Osteoblast (primary cell): ENCODE data around the gene HS2ST1. TPM values are rescaled to one million over a fixed set of nuclear protein-coding genes. Genes with fewer than 3 reads are reported as not detected.
A peak's percentile ranks its signal among the peaks of the same experiment; 100 is the strongest.
"Not testable (repeated sequence)": the region's sequence is repeated elsewhere in the genome, so short reads cannot be mapped to it uniquely, and the experiment has no call there.

Experiments used
- DNase-seq: peaks from one replicate; pipeline ENCODE4 v3.0.0; 2011; ENCODE audit warnings: low spot score, mixed read lengths; ENCODE audit not compliant: insufficient read length; ENCODE audit errors: missing footprints
- H2AFZ ChIP-seq: 2 replicates; pipeline ENCODE4 v1.6.0; 2011; ENCODE audit warnings: mild to moderate bottlenecking, low read length
- H3K27ac ChIP-seq: 2 replicates; pipeline ENCODE4 v1.5.1; 2011; ENCODE audit warnings: mild to moderate bottlenecking, low read depth, low read length, moderate library complexity
- H3K27me3 ChIP-seq: 2 replicates; pipeline ENCODE4 v1.6.0; 2012; ENCODE audit warnings: mild to moderate bottlenecking, control low read depth, inconsistent platforms, low read length, moderate library complexity; ENCODE audit not compliant: insufficient read depth
- H3K36me3 ChIP-seq: 2 replicates; pipeline ENCODE4 v1.5.1; 2011; ENCODE audit warnings: mild to moderate bottlenecking, low read length, control low read depth, moderate library complexity; ENCODE audit not compliant: insufficient read depth
- H3K4me1 ChIP-seq: 2 replicates; pipeline ENCODE4 v1.5.1; 2011; ENCODE audit warnings: mild to moderate bottlenecking, low read length, control low read depth, moderate library complexity; ENCODE audit not compliant: insufficient read depth
- H3K4me2 ChIP-seq: 2 replicates; pipeline ENCODE4 v1.6.0; 2011; ENCODE audit warnings: mild to moderate bottlenecking, low read length; ENCODE audit not compliant: insufficient read depth
- H3K4me3 ChIP-seq: fragments of 200-600 bp; sonication (generic); 3 replicates; pipeline ENCODE4 v1.5.1; 2012; ENCODE audit warnings: mild to moderate bottlenecking, low read length, inconsistent platforms; ENCODE audit not compliant: insufficient read depth
- H3K79me2 ChIP-seq: 2 replicates; pipeline ENCODE4 v1.6.0; 2012; ENCODE audit warnings: mild to moderate bottlenecking, low read length, control low read depth, inconsistent platforms; ENCODE audit not compliant: insufficient read depth
- H3K9me3 ChIP-seq: 2 replicates; pipeline ENCODE4 v1.5.1; 2011; ENCODE audit warnings: low read depth, low read length, control low read depth
- H4K20me1 ChIP-seq: 2 replicates; pipeline ENCODE4 v1.6.0; 2012; ENCODE audit warnings: mild to moderate bottlenecking, low read length, control low read depth; ENCODE audit not compliant: insufficient read depth
- total RNA-seq: library from RNA; depleted of rRNA; stranded (reverse); fragments of >200 nt; gene quantifications from 2 replicates; pipeline ENCODE4 v1.2.3, GENCODE V29; 2012
- TF ChIP-seq, protein P1 (sequence below): IDR thresholded peaks from 2 replicates; pipeline ENCODE4 v1.5.1; 2011; ENCODE audit warnings: mild to moderate bottlenecking, low read depth, low read length, moderate library complexity; ENCODE audit errors: extremely low read depth

HS2ST1 gene
- total RNA-seq = 20.3 and 22.1 TPM in 2 replicates

GRCh38 chr1:86914601-86914997 is at the start of gene HS2ST1:
Gene HS2ST1 (plus strand): TSS chr1:86914635.
- peaks cover 79% of the 10 kb centered on the region for H3K79me2 ChIP-seq
- no peaks in the 10 kb centered on the region for H3K9me3 ChIP-seq
- no peaks in the 10 kb centered on the region for H3K27me3 ChIP-seq
- H3K4me1 ChIP-seq = peaks cover 20% of the 10 kb centered on the region
- peak within 1 kb of the TSS; percentile 86 for H3K4me2 ChIP-seq
- peak within 1 kb of the TSS; percentile 99 for H3K27ac ChIP-seq
- no peaks in the 10 kb centered on the region for H3K36me3 ChIP-seq
- TF ChIP-seq, protein P1, sequence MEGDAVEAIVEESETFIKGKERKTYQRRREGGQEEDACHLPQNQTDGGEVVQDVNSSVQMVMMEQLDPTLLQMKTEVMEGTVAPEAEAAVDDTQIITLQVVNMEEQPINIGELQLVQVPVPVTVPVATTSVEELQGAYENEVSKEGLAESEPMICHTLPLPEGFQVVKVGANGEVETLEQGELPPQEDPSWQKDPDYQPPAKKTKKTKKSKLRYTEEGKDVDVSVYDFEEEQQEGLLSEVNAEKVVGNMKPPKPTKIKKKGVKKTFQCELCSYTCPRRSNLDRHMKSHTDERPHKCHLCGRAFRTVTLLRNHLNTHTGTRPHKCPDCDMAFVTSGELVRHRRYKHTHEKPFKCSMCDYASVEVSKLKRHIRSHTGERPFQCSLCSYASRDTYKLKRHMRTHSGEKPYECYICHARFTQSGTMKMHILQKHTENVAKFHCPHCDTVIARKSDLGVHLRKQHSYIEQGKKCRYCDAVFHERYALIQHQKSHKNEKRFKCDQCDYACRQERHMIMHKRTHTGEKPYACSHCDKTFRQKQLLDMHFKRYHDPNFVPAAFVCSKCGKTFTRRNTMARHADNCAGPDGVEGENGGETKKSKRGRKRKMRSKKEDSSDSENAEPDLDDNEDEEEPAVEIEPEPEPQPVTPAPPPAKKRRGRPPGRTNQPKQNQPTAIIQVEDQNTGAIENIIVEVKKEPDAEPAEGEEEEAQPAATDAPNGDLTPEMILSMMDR = no peak
- H2AFZ ChIP-seq = peak within 1 kb of the TSS; percentile 99
- DNase-seq = no peak
- H4K20me1 ChIP-seq = peaks cover 36% of the 10 kb centered on the region
- peak within 1 kb of the TSS; percentile 100 for H3K4me3 ChIP-seq

DNA sequence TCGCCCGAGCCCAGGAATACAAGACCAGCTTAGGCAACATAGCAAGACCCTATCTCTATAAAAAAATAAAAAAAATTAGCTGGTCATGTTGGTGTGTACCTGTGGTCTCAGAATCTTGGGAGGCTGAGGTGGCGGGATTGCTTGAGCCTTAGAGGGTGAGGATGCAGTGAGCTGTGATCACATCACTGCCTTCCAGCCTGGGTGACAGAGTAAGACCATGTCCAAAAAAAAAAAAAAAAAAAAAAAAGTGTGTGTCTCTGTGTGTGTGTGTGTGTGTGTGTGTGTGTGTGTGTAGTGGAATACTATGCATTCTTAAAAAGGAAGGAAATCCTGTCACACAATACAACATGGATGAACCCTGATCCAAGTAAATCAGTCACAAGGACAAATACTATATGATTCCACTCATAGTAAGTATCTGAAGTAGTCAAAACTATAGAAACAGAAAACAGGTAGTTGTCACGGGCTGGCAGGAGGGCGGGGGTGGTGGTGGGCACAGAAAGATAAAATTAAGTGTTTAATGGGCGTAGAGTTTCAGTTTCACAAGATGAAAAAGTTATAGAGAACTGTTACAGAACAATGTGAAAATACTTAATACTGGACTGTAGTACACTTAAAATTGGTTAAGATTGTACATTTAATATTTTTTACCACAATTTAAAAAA is 48.3 kb upstream of the HS2ST1 start:
- Histone ChIP-seq H4K20me1 (peaks cover 3% of the 10 kb centered on the region), H3K79me2 (peaks cover 29% of the 10 kb centered on the region), H3K4me2 (no peak overlapping the region), H3K27ac (no peak overlapping the region), H3K4me3 (no peak overlapping the region), H3K36me3 (no peaks in the 10 kb centered on the region), H2AFZ (no peak overlapping the region), H3K27me3 (no peaks in the 10 kb centered on the region), H3K4me1 (no peaks in the 10 kb centered on the region), H3K9me3 (no peaks in the 10 kb centered on the region)
- DNase-seq = no peak
- TF ChIP-seq, protein P1 = no peak

- Histone ChIP-seq H4K20me1 (peaks cover 3% of the 10 kb centered on the region), H3K27ac (no peak overlapping the region), H2AFZ (no peak overlapping the region), H3K4me3 (no peak overlapping the region), H3K9me3 (no peaks in the 10 kb centered on the region), H3K79me2 (peaks cover 29% of the 10 kb centered on the region), H3K27me3 (no peaks in the 10 kb centered on the region), H3K4me1 (no peaks in the 10 kb centered on the region), H3K4me2 (no peak overlapping the region), H3K36me3 (no peaks in the 10 kb centered on the region)
- TF ChIP-seq, protein P1 = no peak
- DNase-seq = no peak
These were observed 47.8 kb upstream of the HS2ST1 start for GRCh38 chr1:86866665-86867064.

GRCh38 chr1:86867278-86867677 is 47.2 kb upstream of the HS2ST1 start:
- not testable (repeated sequence) for H3K27ac ChIP-seq, H3K27me3 ChIP-seq, DNase-seq, H3K4me2 ChIP-seq, H3K9me3 ChIP-seq, H3K4me1 ChIP-seq, H3K36me3 ChIP-seq, H3K4me3 ChIP-seq, H4K20me1 ChIP-seq, H2AFZ ChIP-seq
- H3K79me2 ChIP-seq = peaks cover 29% of the 10 kb centered on the region
